GM04503 (cell line): ENCODE data around the gene ROR2.

Experiments
- DNase-seq: peaks from one replicate; pipeline ENCODE4 v3.0.0-alpha.2; 2012; ENCODE audit warnings: low read depth

Gene ROR2

GRCh38 chr9:91873637-91874051, 76.4 kb downstream of the ROR2 start:
- no peak for DNase-seq

DNA sequence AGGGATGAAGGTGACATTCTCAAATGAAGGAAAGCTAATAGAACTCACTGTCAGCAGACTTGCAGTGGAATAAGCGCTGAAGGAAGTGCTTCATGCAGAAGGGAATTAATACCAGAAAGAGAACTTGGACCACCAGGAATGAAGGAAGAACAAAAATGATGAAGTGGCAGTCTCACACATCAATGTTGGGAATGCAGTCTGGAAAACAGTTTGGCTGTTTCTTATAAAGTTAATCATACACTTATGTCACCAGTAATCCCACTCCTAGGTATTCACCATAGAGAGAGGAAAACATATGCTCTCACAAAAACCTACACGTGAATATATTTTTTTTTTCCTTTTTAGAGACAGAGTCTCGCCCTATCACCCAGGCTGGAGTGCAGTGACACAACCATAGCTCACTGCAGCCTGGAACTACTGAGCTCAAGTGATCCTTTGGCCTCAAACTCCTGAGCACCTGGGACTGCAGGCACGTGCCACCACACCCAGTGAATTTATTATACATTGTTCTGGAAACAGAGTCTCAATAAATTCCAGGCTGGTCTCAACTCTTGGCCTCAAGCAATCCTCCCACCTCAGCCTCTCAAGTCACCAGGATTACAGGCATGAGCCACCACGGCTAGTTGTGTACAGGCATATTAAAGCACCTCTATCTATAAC, 81.2 kb downstream of the ROR2 start:
- no peak for DNase-seq

- DNase-seq = no peak
These were observed 82.3 kb downstream of the ROR2 start for GRCh38 chr9:91867740-91868139.

DNA sequence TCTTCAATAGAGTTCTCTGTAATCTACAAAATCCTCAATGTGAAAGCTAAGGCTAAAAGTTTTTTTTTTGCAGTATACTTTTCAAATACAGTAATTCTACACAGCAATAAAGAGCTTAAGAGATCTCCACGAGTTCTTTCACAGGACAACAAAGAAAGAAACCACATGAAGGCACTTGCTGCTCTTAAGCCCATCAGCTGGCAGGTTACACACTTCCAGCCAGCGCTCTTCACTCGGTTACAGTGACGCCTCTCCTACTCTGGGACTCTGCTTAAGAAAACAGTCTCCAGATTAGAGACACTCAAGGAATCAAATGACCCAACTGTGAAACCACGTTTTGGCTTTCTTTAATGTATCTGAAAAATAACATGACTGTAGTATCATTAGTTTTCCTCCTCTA, 85.0 kb downstream of the ROR2 start:
- no peak for DNase-seq

- DNase-seq = no peak
These were observed 85.6 kb downstream of the ROR2 start for GRCh38 chr9:91864380-91864779.

DNA sequence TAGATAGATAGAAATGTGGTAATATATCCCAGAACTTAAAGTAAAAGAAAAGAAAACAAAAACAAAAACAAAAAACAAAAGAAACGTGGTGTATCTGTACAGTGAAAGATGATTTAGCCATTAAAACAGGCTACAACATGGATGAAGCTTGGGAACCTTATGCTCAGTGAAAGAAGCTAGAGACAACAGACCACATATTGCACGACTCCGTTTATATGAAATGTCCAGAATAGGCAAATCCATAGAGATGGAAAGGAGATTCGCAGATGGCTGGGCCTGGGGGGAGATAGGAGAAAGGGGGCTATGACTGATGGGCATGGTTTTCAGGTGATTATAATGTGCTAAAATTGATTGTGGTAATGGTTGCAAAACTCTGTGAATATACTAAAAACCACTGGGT, 86.6 kb downstream of the ROR2 start:
- no peak for DNase-seq

DNA sequence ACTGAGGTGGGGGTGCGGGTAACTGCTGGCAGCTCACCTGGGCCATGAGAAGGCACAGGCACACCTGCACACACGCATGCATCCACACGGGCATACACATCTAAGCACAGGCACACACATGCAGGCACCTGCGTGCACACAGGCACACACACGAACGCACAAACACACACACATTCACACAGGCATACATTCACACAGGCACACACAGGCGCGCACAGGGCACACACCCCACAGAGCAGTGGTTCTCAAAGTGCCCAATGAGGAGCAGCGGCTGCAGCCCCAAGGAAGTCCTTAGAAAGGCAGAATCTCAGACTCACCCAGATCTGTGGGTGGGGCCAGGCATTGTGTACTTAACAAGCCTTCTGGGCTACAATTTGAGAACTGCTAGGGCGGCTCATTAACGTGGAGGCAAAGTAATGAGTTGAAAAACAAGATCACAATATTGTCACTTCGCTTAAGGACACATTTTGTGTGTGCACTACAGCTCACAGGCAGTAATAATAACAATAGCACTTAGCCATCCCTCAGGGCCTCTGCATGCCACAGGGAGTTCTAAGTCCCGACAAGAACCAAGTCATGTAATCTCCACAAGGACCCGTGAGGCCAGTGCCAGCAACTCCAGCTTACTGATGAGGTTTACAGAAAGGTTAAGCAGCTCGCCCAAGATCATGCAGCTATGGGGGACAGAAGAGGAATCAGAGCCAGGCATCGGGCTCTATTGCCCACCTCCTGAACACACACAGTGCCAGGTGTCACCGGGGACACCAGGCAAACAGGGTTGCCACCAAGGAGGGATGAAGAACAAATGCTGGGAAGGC, 91.6 kb downstream of the ROR2 start:
- no peak for DNase-seq

DNA sequence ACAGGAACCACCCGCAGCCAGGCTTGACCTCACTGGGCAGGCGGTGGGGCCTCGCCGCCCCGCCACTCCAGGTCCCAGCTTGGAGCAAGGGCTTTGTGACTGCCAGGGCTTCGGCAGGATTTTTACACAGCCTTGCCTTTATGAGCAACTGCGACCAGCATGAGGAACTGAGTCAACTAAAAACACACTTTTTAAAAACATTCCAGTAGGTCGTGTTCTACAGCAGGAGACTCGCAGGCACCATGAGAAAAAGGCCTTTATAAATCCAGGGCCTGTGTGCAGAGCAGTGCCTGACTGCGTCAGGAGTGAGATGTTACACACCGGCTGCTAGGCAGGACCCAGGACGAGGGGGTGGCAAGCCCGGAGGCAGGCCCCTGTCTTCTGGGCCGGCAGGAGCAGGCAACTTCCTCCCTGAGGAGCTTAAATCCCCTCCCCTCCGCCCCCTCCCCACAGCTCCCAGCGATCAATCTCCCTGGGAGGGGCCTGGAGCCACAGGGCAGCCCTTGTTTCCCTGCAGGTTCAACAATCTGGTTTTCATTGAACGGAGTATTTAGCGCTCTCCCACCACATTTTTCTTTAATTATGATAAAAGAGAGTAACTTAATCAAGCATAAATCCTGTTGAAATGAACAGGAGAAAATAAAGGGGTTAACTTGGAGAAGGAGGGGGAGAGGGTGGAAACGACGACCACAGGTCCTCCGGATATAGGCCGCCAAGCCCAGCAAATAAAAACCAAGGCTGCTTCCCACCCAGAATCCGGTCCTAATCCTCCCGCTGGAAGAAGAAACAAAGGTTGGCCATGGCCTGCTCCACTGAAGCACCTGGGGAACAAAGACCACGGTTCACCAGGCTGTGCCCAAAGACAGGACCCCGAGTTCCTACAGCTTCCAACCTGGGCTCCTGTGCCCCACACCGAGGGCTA, 92.5 kb downstream of the ROR2 start:
- DNase-seq = no peak

DNA sequence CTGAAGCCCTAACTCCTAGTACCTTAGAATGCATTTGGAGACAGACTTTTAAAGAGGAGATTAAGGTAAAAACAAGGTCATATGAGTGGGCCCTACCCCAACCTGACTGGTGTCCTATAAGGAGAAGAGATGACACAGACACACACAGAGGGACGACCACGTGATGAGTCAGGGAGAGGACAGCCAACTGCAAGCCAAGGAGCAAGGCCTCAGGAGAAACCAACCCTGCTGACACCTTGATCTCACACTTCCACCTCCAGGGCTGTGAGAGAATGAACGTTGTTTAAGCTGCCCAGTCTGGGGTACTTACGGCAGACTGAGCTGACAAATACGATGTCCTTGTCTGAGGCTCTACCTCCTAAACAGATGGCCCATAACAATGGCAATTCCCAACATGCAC, 93.6 kb downstream of the ROR2 start:
- DNase-seq = no peak

GRCh38 chr9:91855196-91855595, 94.8 kb downstream of the ROR2 start:
- no peak for DNase-seq

- DNase-seq = no peak
These were observed 97.2 kb downstream of the ROR2 start for GRCh38 chr9:91852801-91853347.

DNA sequence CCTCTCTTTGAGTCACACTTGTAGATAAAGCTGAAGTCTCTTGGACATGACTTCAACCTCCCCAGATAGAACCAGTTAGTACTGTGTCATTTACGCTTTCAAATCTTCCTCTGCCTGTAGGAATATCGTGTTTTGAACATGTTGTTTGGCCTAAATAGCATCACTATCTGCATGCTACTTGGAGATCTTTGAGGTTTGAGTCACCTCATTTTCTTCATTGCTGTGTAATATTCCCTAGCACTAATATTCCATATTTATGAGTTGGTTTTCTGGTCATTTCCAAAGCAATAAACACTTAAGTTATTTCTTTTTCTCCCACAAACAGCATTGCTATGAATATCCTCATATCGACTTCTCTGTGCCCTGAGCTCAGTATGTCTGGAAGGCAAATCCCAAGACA, 100.3 kb downstream of the ROR2 start:
- DNase-seq = no peak

DNA sequence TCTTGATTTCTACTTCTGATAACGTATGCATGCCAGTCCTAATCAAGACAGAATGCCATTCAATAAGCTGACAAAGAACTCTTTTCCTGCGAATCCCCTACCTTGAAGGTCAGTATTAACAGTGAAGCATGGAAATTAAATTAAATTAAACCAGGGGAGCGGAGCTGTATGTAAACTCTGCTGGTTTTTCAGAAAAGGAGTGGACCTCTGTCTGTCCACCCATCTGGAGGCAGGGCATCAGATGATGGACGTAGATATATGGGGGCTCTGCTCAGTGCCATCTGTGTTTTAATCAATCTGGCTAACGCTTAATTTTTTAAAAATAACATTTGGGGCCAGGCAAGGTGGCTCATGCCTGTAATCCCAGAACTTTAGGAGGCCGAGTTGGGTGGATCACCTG, 101.9 kb downstream of the ROR2 start:
- DNase-seq = no peak

- no peak for DNase-seq
These were observed 102.4 kb downstream of the ROR2 start for GRCh38 chr9:91847581-91848091.

GRCh38 chr9:91845879-91846278, 104.1 kb downstream of the ROR2 start:
- DNase-seq = no peak

GRCh38 chr9:91844701-91845291, 105.2 kb downstream of the ROR2 start:
- DNase-seq = no peak

DNA sequence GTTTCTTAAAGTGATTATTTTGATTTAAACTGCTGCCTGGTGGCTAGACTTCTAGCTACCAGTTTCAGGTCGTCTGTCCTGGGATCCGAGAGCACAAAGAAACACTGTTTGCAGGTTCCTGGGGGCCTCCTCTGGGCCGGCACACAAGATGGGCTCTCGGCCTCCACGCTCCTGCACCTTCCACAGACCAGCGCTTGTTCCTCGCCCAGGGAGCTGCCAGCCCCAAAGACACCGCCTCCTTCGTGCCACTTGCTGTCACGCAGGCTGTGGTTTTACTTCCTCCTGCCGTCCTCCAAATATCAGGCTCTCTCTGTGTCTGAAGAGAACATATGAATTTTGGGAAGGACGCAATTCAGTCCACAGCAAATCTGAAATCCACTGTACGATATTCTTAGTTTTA, 105.8 kb downstream of the ROR2 start:
- DNase-seq = no peak

DNA sequence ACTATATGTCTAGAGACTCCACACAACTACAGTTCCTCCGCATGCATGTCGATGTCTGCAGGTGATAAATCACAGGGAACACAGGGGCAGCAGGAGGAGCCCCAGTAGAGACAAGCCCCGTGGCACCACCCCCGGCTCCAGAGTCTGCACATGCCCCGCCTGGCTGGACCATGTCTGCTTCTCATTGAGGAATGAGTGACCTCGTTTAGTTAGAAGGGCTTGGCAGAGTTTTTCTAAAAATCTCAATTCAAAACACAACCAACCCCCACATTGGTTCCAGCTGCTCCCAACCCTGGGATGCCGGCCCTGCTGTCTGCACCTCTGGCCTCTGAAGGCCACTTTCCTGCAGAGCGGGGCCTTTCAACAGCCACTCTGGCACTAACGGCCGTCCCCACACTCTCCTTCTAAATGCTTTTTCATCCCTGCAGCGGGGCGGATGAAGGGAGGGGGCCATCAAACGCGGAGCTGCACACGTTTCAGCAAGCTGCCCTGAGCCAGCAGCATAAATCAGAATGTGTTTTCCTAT, 106.3 kb downstream of the ROR2 start:
- DNase-seq = no peak

GRCh38 chr9:91843093-91843492, 106.9 kb downstream of the ROR2 start:
- no peak for DNase-seq

DNA sequence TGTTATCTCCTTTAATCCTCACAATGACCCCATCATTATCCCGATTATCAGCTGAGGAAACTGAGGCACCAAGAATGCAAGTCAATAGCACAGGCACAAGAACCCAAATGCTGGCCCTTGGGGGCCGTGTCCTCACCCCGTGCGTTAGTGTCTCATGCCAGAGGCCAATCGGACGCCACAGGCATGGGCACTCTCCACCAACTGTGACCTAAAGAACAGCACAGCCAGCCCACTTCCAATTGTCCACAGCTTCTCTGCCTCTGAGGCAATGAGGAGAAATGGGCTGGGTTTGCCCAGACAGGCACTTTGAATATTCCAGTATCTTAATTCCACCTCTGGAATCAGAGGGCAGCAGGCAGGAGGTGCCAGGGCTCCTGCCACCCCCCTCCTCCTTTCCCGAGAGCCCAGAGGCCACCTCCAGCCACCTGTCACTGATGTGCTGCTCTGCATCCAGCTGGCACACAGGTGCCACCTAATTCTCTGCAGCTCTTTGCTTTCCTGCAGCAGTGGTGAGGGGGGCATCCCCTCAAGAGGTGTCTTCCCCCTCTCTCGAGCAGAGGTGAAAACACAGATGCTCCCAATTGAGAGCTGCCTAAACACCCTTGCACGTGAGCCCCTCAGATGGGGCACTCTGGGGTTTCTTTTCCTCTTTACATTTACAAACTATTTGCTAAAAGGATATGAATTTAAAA, 107.5 kb downstream of the ROR2 start:
- no peak for DNase-seq

GRCh38 chr9:91841591-91841990, 108.4 kb downstream of the ROR2 start:
- no peak for DNase-seq
